ENCODE measurements around the gene FAM162A.

DNA sequence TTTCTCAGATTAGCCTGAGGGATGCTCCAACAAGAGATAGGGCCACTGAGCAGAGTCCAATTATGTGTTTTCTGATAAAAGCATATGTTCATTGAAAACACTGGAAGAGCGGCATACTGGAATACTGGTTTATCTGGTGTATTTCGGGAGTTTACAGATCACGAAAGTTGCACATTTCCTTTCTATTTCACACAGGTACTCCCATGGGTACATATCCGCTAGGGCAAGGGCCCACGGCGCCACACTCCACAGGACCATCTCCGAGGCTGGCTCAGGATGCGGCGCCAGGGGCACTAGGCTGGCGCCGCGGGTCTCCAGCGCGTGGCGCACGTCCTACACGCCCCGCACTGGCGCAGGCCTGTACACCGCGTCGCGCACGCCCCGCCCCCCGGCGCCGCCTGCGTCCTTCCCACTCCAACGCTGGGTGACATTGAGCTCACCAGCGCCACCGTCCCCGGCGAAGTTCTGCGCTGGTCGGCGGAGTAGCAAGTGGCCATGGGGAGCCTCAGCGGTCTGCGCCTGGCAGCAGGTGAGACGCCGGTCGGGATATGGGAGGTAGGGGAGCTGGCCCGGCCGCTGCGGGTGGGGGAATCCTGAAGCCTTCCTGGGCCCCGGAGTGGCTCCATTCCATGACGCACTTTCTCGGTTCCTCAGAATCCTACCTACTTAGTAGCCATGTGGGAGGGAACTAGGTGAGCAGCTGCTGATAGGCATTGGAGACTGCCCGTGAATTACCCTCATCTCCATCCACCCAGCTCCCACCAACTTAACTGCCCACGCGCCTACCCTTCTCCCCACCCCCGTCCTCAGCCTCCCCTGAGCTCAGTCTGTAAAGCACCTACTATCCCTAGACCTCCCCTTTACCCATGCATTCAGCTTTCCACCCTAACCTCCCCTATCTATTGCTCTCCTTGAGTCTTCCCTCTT lies at the start of gene FAM162A:
- TF ChIP-seq POLR2A (IDR thresholded peaks at IDR 0.05) = peak in 2 of 4 donors; percentile 74 to 77
- TF ChIP-seq, protein P1, sequence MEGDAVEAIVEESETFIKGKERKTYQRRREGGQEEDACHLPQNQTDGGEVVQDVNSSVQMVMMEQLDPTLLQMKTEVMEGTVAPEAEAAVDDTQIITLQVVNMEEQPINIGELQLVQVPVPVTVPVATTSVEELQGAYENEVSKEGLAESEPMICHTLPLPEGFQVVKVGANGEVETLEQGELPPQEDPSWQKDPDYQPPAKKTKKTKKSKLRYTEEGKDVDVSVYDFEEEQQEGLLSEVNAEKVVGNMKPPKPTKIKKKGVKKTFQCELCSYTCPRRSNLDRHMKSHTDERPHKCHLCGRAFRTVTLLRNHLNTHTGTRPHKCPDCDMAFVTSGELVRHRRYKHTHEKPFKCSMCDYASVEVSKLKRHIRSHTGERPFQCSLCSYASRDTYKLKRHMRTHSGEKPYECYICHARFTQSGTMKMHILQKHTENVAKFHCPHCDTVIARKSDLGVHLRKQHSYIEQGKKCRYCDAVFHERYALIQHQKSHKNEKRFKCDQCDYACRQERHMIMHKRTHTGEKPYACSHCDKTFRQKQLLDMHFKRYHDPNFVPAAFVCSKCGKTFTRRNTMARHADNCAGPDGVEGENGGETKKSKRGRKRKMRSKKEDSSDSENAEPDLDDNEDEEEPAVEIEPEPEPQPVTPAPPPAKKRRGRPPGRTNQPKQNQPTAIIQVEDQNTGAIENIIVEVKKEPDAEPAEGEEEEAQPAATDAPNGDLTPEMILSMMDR (IDR thresholded peaks at IDR 0.05) = peak in 5 of 7 experiments; percentile 17 to 53 (median 28)
- peak; percentile 90 to 99 (median 98) for TF ChIP-seq POLR2AphosphoS5 (IDR thresholded peaks at IDR 0.05)
- no peak for TF ChIP-seq EP300 (IDR thresholded peaks at IDR 0.05)
